Right ventricle myocardium inferior (tissue), 1 donor: ENCODE results near the gene IL1R1. TPM values are rescaled to one million over a fixed set of nuclear protein-coding genes. Genes with fewer than 3 reads are reported as not detected.

Experiments used
- ATAC-seq: fragments of 200-7000 bp; cut with Tn5 transposase; one replicate; pipeline ENCODE4 v1.9.1; 2020; ENCODE audit warnings: mild to moderate bottlenecking, moderate library complexity
- DNase-seq: peaks from one replicate; pipeline ENCODE4 v3.0.0; 2021; ENCODE audit errors: missing footprints
- intact Hi-C: fragments of 100-400 bp; cut with DNase I; formaldehyde crosslinking; loops from one replicate; pipeline ENCODE4 v1.11.0; 2022
- total RNA-seq: library from RNA; stranded (reverse); fragmentation: NEBNext Ultra II Directional; extraction: Animal tissue kit (Norgen Biotek cat#: 25700); gene quantifications from one replicate; pipeline ENCODE4 v1.2.1, GENCODE V29; 2021
- donor health status: DM: no; HTN: yes; CAD: no; lungs with severe emphysema.

The IL1R1 gene
- total RNA-seq, 1 donor from 2014 or later, result 26.6 TPM

GRCh38 chr2:102129082-102129481 is 13.5 kb upstream of the IL1R1 start:
- intact Hi-C loops, result no loop called here
- ATAC-seq, result no peak
- DNase-seq, result no peak

- no peak for DNase-seq
- intact Hi-C loops, result no loop called here
- no peak for ATAC-seq
These were observed 12.4 kb upstream of the IL1R1 start for GRCh38 chr2:102129951-102130646.

- ATAC-seq (no peak), DNase-seq (no peak)
- intact Hi-C loops, result no loop called here
These were observed 11.9 kb upstream of the IL1R1 start for GRCh38 chr2:102130647-102130991.

GRCh38 chr2:102131564-102131963 is 11.0 kb upstream of the IL1R1 start:
- DNase-seq (no peak), ATAC-seq (no peak)
- intact Hi-C loops, result no loop called here

GRCh38 chr2:102137138-102137537 is 5.4 kb upstream of the IL1R1 start:
- DNase-seq (no peak), ATAC-seq (no peak)
- intact Hi-C loops, result no loop called here

GRCh38 chr2:102138331-102138730 is 4.2 kb upstream of the IL1R1 start:
- ATAC-seq (no peak), DNase-seq (no peak)
- intact Hi-C loops, result no loop called here

GRCh38 chr2:102139851-102140250 is 2.7 kb upstream of the IL1R1 start:
- intact Hi-C loops, result loop anchor here (5.0 kb wide), 2 partner anchors 38 to 68 kb away; no protein-coding TSS in a partner anchor
- DNase-seq (no peak), ATAC-seq (no peak)

GRCh38 chr2:102140377-102140776 is 2.2 kb upstream of the IL1R1 start:
- intact Hi-C loops, result loop anchor here (5.0 kb wide), 2 partner anchors 38 to 68 kb away; no protein-coding TSS in a partner anchor
- DNase-seq (no peak), ATAC-seq (no peak)

GRCh38 chr2:102141011-102141943 is 1.3 kb upstream of the IL1R1 start:
- ATAC-seq (no peak), DNase-seq (no peak)
- intact Hi-C loops, result loop anchor here (5.0 kb wide), 2 partner anchors 39 to 69 kb away; no protein-coding TSS in a partner anchor

GRCh38 chr2:102142829-102143449 is 393 bp downstream of the IL1R1 start:
- no peak for ATAC-seq
- intact Hi-C loops, result loop anchor here (5.0 kb wide), 2 partner anchors 41 to 71 kb away; no protein-coding TSS in a partner anchor
- peak; percentile 80 for DNase-seq

- intact Hi-C loops, result loop anchor here (5.0 kb wide), 2 partner anchors 41 to 71 kb away; no protein-coding TSS in a partner anchor
- ATAC-seq (peak; percentile 26), DNase-seq (no peak)
These were observed 972 bp downstream of the IL1R1 start for GRCh38 chr2:102143450-102143985.

- ATAC-seq (no peak), DNase-seq (no peak)
- intact Hi-C loops, result loop anchor here (5.0 kb wide), 2 partner anchors 42 to 72 kb away; no protein-coding TSS in a partner anchor
These were observed 1.6 kb downstream of the IL1R1 start for GRCh38 chr2:102144128-102144527.

GRCh38 chr2:102145107-102145506 is 2.6 kb downstream of the IL1R1 start:
- no peak for DNase-seq
- intact Hi-C loops, result no loop called here
- no peak for ATAC-seq

- DNase-seq, result no peak
- ATAC-seq, result no peak
- intact Hi-C loops, result no loop called here
These were observed 3.4 kb downstream of the IL1R1 start for GRCh38 chr2:102145934-102146333.

- no peak for DNase-seq
- ATAC-seq, result no peak
- intact Hi-C loops, result no loop called here
These were observed 5.4 kb downstream of the IL1R1 start for GRCh38 chr2:102147935-102148334.

- ATAC-seq, result no peak
- intact Hi-C loops, result no loop called here
- no peak for DNase-seq
These were observed 6.7 kb downstream of the IL1R1 start for GRCh38 chr2:102149243-102149642.

GRCh38 chr2:102149644-102150455 is 7.3 kb downstream of the IL1R1 start:
- no peak for DNase-seq
- no peak for ATAC-seq
- intact Hi-C loops, result no loop called here

GRCh38 chr2:102154364-102154763 is 11.8 kb downstream of the IL1R1 start:
- no peak for DNase-seq
- no peak for ATAC-seq
- intact Hi-C loops, result no loop called here
